GM21526 (cell line): Measurements from ENCODE around the gene NOS3.
A peak's percentile ranks its signal among the peaks of the same experiment; 100 is the strongest.

Source experiments
- ATAC-seq: cut with Tn5 transposase; IDR thresholded peaks from one replicate; pipeline ENCODE4 v1.9.1; 2021; ENCODE audit warnings: moderate library complexity; ENCODE audit not compliant: unreplicated experiment, low FRiP score

Gene NOS3

DNA sequence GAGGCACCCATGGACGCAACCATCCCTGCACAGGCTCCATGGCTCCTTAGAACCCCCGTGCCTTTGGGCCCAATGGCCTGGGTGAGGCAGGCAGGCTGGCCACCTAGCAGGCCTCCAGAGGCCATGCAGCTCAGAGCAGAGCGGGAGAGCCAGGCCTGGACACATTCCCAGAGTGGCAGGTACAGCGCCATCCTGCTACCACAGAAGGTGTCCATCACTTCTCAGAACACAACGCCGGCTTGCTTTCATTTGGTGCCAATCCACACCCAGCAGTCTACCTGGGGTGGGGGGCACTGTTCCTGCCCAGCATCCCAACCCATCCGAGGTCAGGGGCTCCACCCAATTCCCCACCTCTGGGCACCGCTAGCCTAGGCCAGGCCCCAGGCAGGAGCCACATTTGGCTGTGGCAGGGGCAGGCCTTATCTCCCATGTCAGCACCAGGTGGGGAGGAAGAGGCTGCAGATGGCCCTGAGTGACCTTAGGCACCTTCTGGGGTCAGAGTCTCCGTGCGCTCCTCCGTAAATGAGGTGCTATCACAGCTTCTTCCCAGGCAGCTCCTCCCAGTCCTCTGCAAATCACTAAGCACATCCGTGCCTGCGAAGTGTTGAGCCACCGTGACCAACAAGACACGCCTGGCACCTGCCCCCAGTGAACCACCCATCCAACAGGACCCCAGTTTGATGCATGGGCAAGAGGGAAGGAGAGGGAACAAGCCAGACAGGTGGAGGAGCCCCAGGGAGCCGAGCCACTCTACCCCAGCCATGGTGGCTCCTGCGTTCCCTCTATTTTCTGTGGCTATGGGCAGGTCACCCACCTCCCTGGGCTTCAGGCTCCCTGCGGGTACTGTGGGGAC, 26.9 kb upstream of the NOS3 start:
- ATAC-seq, result no peak

DNA sequence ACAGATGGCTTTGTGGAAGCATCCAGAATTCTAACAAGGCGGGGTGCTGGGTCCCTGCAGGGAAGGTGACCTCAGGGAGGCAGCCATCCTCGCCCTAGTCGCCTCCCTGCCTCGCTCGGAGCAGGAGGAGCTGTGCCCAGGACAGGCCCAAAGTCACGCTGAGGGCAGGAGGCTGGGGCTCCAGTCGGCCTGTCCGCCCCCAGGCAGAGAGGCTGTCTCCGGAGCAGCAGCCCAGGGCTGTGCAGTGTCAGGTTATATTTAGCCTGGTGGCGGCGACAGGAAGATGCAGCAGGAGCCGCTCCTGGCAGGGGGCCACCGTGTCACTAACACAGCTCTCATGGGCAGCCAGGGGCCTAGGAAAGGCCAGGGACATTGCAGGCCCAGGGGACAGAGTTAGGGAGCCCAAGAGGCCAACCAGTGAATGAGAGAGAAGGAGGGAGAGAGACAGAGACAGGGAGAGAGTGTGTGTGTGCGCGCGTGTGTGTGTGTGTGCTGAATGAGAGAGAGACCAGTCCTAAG, 26.2 kb upstream of the NOS3 start:
- no peak for ATAC-seq

DNA sequence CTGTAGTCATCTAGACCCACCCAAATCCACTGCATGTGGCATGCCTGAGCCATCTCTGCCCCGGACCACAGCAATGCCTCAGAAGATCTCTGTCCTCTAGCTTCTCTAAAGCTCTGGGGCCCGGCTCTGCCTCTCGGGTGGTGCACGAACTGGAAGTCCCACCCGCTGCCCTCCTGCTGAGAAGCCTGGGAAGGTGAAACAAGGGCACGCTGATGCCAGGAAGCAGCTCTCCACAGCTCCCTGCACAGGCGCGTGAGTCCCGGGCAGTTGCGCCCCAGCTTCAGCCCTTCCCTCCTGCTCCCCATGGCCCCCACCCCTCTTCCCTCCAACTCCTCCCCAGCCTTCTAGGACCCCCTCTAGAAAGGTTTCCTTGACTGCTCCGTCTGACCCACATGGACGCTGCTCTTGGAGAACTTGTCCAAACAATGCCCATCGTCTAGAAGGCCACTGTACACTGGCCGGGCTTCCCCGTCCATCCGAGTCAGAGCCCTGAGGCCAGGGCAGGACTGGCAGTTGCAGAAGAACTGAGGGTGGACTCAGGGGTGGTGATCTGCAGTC, 25.5 kb upstream of the NOS3 start:
- no peak for ATAC-seq

DNA sequence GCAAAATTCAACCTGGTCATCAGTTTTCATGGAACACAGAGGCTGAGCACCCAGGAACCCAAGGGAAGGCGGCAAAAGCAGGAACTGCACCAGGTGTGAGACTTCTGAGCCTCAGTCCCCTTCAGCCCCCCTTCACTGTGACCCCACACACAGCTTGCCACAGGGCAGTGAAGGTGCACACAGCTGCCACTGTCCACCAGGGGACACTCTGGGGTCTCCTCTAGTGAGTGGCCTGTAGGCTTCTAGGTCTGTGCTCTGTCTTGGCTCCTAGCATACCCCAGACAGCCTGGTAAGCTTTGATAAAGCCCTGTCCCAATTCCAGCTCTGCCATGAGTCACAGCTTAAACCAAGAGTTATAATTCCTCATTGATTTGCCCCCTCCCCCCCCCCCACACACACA, 24.8 kb upstream of the NOS3 start:
- no peak for ATAC-seq

DNA sequence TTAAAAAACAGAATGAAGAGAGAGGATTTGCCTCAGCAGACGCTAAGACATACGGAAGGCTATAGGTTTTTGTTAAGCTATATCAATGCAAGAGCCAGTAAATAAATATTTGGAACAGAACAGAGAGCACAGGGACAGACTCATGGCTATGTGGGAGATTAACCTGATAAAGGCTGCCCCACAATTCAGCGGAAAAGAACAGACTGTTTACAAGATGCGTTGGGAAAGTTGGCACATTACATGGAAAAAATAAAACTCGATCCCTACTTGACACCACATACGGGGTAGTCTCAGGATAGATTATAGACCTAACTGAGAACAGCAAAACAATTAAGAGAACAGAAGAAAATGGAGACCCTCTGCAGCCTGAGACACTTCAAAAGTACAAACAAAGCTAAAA, 23.5 kb upstream of the NOS3 start:
- no peak for ATAC-seq

DNA sequence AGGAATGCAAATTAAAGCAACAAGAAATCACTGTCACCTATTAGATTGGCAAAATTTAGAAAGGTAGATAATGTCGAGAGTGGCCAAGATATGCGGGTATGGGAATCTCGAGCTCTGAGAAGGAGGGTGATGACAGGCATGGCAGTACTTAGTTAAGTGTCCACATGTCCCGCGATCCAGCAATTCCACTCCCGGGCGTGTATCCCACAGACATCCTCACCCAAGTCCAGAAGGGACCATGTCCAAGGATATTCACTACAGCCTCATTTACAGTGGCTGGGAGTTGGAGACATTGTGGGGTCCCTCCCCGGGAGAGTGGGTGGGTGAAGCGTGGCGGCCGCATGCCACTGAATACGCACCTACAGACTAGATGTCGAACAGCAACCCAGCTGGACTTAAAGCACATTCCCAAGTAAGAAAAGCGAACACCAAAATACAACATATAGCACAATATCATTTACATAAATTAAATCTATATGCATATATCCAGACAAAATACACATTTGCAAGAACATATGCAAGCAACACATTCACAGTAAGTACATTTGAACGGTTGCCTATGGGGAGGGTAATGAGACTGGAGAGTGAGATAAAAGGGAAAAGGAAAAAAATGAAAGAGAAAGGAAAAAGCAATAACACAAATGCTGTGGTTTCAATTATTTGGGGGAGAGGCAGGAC, 22.6 kb upstream of the NOS3 start:
- no peak for ATAC-seq

DNA sequence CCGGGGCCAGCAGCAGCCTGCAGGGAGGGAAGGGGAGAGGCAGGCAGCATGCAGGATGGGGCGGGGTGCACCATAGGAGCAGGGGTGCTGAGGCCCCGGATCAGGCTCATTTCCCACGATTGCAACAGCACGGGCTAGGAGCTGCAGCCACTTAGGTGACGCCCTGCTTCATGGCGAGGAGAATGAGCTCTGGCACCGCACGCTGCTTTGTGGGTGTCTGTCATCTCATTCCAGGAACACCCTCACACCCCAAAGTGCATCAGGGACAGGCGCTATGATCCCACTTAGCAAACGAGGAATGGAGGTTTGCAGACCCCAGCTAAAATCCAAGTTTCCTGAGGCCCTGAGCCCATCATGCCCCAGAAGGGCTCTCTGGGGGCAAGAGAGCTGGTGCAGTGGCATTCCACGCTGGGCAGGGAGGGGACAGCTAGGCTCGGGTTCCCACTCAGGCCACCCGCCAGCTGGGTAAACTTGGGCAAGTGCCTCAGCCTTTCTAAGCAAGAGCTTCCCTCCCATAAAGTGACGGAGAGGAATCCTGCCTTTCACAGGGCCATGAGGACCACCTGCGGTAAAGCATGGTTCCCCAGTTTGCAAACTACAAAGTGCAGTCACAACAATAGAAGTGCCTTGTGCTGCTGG, 22.0 kb upstream of the NOS3 start:
- no peak for ATAC-seq

DNA sequence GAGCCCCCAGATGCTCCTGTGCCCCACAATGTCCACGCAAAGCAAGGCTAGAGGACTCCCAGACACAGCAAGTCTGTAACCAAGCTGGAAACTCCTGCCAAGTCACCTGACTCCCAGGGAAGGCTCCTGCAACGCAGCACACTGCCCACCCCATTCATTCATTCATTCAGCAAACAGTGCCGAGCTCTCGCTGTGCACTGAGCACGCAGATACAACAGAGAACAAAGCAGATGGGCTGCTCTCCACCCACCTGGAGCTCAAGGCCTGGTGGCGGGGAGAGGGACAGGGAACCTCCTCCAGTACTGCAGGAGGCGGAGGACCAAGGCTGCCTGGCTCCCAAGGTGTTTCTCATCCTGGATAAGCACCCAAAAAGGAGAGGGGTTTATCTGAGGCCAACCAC, 21.3 kb upstream of the NOS3 start:
- ATAC-seq, result no peak

DNA sequence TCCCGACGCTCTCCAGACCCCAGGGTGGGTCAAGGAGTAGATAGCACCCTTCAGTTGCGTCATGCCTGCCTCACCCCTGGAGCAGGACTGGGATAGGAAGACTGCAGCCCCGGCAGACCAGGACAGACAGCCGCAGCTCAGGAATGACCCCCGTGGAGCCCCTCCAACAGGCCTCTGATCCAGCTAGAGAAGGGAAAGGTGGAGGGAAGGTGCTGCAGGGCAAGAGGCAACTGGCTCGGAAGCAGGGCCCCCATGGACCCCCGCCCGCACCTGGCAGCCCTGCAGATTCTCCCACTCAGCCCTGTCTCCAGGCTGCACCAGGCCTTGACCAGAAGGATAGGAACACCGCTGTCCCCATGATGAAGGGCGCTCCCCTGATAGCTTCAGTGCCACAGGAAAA, 20.4 kb upstream of the NOS3 start:
- ATAC-seq, result no peak

DNA sequence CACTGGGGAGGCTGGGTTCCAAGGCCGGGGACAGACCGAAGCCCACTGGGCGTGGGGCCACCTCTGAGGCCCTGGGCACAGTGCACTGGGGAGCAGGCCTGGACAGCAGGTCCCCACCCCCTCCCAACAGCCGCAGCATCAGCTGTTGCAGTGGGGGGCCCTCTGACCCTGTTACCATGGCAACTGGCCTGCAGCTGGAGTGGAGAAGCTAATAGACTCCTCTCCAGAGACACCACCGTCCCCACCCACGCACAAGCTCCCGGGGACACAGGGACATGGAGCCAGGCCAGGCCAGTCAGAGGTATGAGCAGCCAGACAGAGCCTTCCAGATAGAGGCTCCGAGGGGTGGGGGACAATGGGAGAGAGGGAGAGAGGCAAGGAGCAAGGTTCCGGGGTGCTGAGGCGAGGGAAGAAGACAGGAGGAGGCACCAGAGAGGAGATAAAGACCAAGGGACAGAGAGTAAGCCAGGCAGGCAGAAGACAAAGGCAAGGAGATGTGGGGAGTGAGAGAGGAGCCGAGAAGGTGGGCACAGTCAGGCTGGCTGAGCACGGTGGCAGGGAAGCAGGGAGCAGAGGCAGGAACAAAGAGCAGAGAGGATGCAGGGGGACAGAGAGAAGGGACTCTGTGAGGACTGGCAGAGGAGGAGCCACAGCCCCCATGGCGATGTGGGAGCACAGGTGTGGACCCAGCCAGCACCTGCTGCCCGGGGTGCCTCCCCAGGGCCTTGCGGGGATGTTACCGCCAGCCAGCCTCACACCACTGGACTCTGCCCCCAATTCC, 19.4 kb upstream of the NOS3 start:
- no peak for ATAC-seq

DNA sequence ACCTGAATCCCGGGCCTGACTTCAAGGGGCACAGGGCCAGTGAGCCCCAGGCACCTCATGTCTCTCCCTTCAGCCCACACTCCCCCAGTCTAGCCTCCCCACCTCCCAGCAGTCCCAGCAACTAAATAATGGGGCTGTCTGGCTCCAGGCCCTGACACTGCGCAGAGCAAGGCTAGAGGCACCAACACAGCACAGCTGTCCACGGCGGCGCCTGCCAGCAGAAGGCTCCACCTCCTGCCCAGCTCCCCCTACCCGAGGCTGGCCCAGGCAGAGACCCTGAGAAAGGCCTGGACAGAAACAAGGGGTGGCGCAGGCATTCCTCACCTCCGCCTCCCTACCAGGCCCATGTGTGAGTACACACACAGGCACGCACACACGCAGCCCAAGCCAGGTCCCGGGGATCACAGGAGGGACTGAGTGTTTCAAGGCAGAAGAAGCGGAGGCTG, 18.8 kb upstream of the NOS3 start:
- ATAC-seq, result no peak

DNA sequence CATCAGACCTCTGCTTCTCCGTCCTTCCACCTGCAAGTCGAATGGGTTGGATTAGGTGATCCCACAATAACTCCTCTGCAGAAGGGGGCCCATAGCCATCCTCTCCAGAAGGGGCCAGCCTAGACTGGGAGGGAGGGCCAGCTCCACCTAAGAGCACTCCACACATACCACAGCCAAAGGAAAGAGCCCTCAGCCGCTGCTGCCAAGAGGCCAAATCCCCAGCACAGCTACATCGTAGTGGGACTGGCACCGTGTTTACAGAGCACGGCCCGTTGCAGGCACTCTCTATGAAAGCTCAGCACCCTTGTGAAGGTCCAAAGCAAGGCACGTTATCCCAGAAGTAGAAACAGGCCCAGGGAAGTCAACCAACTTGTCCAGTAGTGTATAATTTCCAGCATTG, 18.1 kb upstream of the NOS3 start:
- no peak for ATAC-seq

DNA sequence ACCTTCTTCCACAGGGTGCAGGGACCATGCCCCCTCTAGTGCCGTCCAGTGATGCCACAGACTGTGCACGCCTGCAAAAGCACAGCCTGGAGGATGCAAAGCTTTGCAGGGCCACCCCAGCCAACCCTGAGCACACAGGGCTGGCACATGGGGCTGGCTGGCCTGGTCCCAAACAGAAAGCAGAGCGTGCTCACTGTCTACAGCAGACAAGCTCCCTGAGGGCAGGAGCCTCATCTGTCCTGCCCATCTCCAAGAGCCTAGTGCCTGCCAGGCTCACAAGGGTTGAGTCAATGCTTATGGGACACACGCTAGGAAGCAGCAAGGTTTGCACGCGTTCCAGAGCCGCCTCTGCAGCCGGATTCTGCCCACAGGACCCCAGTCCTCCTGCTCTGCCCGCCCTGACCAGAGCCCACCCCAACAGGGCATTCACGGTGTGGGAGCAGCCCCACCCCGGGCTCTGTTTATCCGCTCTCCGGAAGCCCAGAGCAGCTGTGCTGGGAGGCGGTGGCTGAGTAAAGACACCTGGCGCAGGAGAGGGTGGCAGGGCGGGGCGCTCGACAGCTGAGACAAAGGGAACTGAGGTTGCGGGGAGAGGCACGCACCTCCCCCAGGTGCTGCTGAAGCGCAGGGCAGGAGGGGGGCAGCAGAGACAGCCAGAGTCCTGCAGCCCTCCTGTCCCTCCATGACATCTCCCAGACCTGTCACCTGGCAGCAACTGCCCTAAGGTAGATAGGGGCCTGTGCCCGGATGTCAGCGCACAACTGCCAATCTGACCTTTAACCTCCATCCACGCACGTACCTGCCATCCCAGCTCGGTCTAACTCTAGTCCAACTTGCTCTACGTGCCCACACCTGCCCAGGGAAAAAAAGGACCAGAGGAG, 17.0 kb upstream of the NOS3 start:
- ATAC-seq, result no peak

DNA sequence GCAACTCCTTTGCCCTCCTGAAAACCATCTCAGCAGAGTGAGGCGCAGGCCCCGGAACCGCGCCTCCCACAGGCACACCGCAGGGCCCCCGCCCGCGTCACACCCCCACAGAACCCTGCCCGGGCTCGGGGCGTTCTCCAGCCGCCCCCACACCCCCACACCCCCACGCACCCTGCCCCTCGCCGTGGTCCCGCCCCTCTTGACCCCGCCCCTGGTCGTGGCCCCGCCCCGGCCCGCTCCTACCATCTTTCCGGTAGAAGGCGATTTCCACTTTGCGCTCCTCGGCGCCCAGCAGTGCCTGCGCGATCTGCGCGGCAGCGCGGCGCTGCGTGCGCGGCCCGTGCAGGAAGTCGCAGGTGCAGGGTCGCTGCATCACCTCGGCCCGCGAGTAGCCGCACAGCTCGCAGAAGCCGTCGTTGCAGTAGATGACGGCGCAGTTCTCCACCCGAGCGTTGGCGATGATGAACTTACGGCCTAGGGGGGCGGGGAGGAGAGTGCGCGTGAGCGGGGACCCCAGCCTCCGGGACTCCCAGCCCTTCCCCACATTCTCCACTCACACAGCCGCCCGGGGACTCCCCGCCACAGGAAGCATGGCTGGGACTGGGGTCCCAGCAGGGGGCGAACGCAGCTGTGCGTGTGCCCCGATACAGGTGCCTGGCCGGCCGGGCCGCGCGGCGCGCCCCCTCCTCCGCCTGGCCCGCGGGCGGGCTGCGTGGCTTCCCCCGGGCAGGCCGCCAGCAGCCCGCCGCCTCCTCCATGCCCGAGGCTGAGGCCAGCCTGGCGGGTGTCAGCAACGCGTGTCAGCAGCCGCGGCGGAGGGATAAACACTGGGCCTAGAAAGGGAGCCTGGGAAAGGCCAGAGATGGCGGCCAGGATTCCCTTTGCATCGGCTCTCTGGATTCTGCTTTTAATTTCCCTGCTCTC, 16.1 kb upstream of the NOS3 start:
- peak; percentile 50 for ATAC-seq

DNA sequence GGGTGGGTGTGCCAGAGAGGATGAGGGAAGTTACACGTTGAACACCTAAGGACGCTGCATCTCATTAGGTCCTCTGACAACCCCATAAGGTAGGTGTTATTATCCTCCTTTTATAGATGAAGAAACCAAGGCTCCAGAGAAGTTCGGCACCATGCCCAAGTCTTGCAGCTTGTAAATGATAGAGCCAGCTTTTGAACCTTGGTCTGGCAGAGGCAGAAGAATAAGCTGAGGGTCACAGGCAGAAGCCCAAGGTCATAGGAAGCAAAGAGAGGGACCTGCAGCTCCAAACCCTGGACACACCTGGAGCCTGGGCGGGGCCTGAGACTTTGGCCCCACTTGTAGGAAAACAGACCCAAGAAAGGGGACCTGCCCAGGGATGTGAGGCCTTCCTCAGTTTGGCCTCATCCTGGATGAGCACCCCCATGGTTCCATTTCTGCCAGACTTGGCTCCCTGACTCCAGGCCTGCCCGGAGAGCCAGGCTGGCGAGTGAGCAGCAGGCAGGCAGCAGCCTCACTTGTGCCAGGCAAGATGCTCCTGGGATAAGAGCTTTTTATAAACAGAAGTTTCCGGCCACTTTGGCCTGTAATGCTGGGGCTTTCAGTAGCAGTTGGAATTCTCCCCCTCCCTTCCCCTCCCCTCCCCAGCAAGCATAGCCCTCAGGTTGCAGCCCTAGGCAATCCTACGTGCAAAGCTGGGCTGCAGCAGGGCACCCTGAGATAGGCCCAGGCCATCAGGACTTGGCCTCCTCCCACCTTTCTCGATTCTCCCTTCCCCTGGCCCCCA, 15.1 kb upstream of the NOS3 start:
- no peak for ATAC-seq

DNA sequence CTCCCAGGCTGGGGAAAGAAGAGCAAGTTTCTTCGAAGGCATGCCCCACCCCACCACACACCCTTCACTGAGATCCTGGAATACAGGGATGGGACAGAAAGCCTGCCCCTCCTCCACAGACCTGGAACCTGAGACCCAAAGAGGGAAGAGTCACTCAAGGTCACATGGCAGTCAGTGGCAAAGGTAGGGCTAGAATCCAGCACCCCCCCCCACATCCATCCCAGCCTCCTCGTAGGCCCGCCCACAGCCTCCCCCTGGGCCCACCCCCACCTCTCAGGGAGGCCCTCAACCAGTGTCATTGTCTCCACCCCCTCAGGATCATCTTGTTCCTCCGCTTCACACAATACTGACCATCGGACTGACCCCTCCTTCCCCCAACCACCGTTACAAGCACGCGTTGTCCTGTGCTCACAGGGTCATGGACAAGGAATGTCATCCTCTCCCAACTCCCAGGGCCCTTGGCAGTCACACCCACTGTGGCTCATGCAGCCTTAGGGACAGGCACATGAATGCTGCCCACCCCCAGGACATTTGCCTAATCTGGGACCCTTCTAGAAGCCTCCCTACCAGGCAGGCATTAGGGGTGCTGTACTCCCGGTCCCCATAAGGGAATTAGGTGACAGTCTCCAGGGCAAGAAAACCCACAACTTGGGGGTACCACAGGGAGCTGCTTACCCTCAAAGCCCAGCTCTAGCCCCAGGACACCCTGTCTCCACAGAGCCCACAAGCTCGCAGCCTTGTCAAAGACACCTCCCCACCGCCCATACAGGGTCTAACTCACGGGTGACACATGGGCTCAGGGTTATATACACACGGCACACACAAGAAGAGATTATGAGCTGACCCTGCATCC, 14.1 kb upstream of the NOS3 start:
- no peak for ATAC-seq
